GM19463 (cell line): Measurements from ENCODE around the gene CLEC12A.
"Not testable (repeated sequence)": the region's sequence is repeated elsewhere in the genome, so short reads cannot be mapped to it uniquely, and the experiment has no call there.

Source experiments
- ATAC-seq: cut with Tn5 transposase; IDR thresholded peaks from one replicate; pipeline ENCODE4 v1.9.1; 2021; ENCODE audit warnings: mild to moderate bottlenecking, moderate library complexity; ENCODE audit not compliant: unreplicated experiment

The CLEC12A gene

GRCh38 chr12:9971181-9971580, at the start of gene CLEC12A:
TSS of gene CLEC12A (plus strand) at chr12:9971409. CDS start at chr12:9971597, 188 bp downstream.
- ATAC-seq, result no peak

- ATAC-seq, result no peak
These were observed 48.8 kb upstream of the CLEC12A start for GRCh38 chr12:9922429-9922828.

GRCh38 chr12:9925705-9926393, 45.4 kb upstream of the CLEC12A start:
- no peak for ATAC-seq

- ATAC-seq, result no peak
These were observed 44.3 kb upstream of the CLEC12A start for GRCh38 chr12:9926876-9927275.

GRCh38 chr12:9928607-9929006, 42.6 kb upstream of the CLEC12A start:
- no peak for ATAC-seq

GRCh38 chr12:9931245-9931644, 40.0 kb upstream of the CLEC12A start:
- no peak for ATAC-seq

- no peak for ATAC-seq
These were observed 38.9 kb upstream of the CLEC12A start, which contains the start of gene CLEC2A for GRCh38 chr12:9932270-9932669. TSS of gene CLEC2A (minus strand) at chr12:9932370. CDS start at chr12:9932329, 41 bp downstream.

- no peak for ATAC-seq
These were observed 37.3 kb upstream of the CLEC12A start for GRCh38 chr12:9933958-9934357.

GRCh38 chr12:9935026-9935425, 36.2 kb upstream of the CLEC12A start:
- ATAC-seq, result no peak

- no peak for ATAC-seq
These were observed 34.6 kb upstream of the CLEC12A start for GRCh38 chr12:9936591-9936990.

- no peak for ATAC-seq
These were observed 30.8 kb upstream of the CLEC12A start for GRCh38 chr12:9940375-9940774.

GRCh38 chr12:9941838-9942237, 29.4 kb upstream of the CLEC12A start:
- ATAC-seq, result no peak

GRCh38 chr12:9943240-9943639, 28.0 kb upstream of the CLEC12A start:
- ATAC-seq, result peak; percentile 72

GRCh38 chr12:9944391-9944790, 26.8 kb upstream of the CLEC12A start:
- no peak for ATAC-seq

GRCh38 chr12:9947674-9948073, 23.5 kb upstream of the CLEC12A start:
- ATAC-seq, result no peak

GRCh38 chr12:9948606-9949296, 22.5 kb upstream of the CLEC12A start:
- peak; percentile 93 for ATAC-seq

GRCh38 chr12:9951026-9951675, 20.1 kb upstream of the CLEC12A start:
- ATAC-seq, result no peak

- not testable (repeated sequence) for ATAC-seq
These were observed 18.1 kb upstream of the CLEC12A start for GRCh38 chr12:9952954-9953729.

- ATAC-seq, result no peak
These were observed 13.4 kb upstream of the CLEC12A start for GRCh38 chr12:9957834-9958233.

GRCh38 chr12:9960590-9960989, 10.6 kb upstream of the CLEC12A start:
- no peak for ATAC-seq

- ATAC-seq, result peak; percentile 89
These were observed 10.1 kb upstream of the CLEC12A start for GRCh38 chr12:9961106-9961505.
